GM10248 (cell line): Measurements from ENCODE around the gene SHROOM2.

Source experiments
- CTCF ChIA-PET: fragments of 300-600 bp; sonication (Branson Sonifier 250); formaldehyde crosslinking; extraction: SDS; loops from one replicate; lab custom pipeline; 2021; ENCODE audit warnings: antibody characterized with exemption; lab: Yijun Ruan, JAX
- POLR2A ChIA-PET: fragments of 350-650 bp; sonication (Branson Sonifier 250); formaldehyde crosslinking; extraction: SDS; loops from one replicate; lab custom pipeline; 2020; ENCODE audit warnings: antibody characterized with exemption; lab: Yijun Ruan, JAX
- DNase-seq: peaks from one replicate; pipeline ENCODE4 v3.0.0; 2012; ENCODE audit errors: extremely low spot score
- CTCF ChIP-seq: IDR thresholded peaks from 2 replicates; pipeline ENCODE4 v1.5.1; 2012; ENCODE audit warnings: mild to moderate bottlenecking, low read depth; ENCODE audit errors: extremely low read depth, missing control alignments, control extremely low read depth

The SHROOM2 gene

GRCh38 chrX:9781941-9782340, 4.3 kb upstream of the SHROOM2 start:
- ChIA-PET POLR2A (no interaction called here), CTCF (no interaction called here)
- DNase-seq: no peak
- no peak for TF ChIP-seq CTCF

GRCh38 chrX:9784332-9784731, 1.9 kb upstream of the SHROOM2 start:
- CTCF ChIA-PET: no interaction called here
- DNase-seq: no peak
- POLR2A ChIA-PET: no interaction called here
- TF ChIP-seq CTCF: no peak

- POLR2A ChIA-PET: no interaction called here
- CTCF ChIA-PET: no interaction called here
- no peak for TF ChIP-seq CTCF
- no peak for DNase-seq
These were observed 830 bp upstream of the SHROOM2 start for GRCh38 chrX:9785254-9785943.

- TF ChIP-seq CTCF: no peak
- no peak for DNase-seq
- ChIA-PET CTCF (no interaction called here), POLR2A (no interaction called here)
These were observed 788 bp downstream of the SHROOM2 start for GRCh38 chrX:9786798-9787635.

- ChIA-PET POLR2A (no interaction called here), CTCF (interaction anchor here (1.7 kb wide), 1 partner anchor 30 kb away, joined by 3 read pairs; no protein-coding TSS in a partner anchor)
- no peak for TF ChIP-seq CTCF
- no peak for DNase-seq
These were observed 2.7 kb downstream of the SHROOM2 start for GRCh38 chrX:9788911-9789310.

- no peak for DNase-seq
- TF ChIP-seq CTCF: no peak
- ChIA-PET POLR2A (no interaction called here), CTCF (interaction anchor here (1.7 kb wide), 1 partner anchor 29 kb away, joined by 3 read pairs; no protein-coding TSS in a partner anchor)
These were observed 3.3 kb downstream of the SHROOM2 start for GRCh38 chrX:9789555-9789954.
